ENCODE measurements around the gene ZFYVE28.
"Not testable (repeated sequence)": the region's sequence is repeated elsewhere in the genome, so short reads cannot be mapped to it uniquely, and the experiment has no call there.

ZFYVE28 gene

GRCh38 chr4:2417765-2418649, at the start of gene ZFYVE28:
ZFYVE28 (minus strand) TSS chr4:2418645; CDS start chr4:2418323, 322 bp downstream.
- no peak for FAIRE-seq

GRCh38 chr4:2465544-2465943, 47.1 kb upstream of the ZFYVE28 start:
- not testable (repeated sequence) for FAIRE-seq; DNase-seq (ENCODE audit: extremely low spot score, insufficient read length, low read depth)

More at GRCh38 chr4:2417765-2418649, at the start of gene ZFYVE28:
- no peak for DNase-seq (ENCODE audit: extremely low spot score, insufficient read length, low read depth)

- no peak for FAIRE-seq
- no peak for DNase-seq (ENCODE audit: extremely low spot score, insufficient read length, low read depth)
Observed at GRCh38 chr4:2465032-2465431, 46.6 kb upstream of the ZFYVE28 start.

- DNase-seq (ENCODE audit: extremely low spot score, insufficient read length, low read depth) (no peak), FAIRE-seq (no peak)
Observed at GRCh38 chr4:2462992-2463762, 44.7 kb upstream of the ZFYVE28 start.

- peak; percentile 82 for FAIRE-seq
- peak; percentile 63 for DNase-seq (ENCODE audit: extremely low spot score, insufficient read length, low read depth)
Observed at GRCh38 chr4:2462218-2462991, 44.0 kb upstream of the ZFYVE28 start.

- DNase-seq (ENCODE audit: extremely low spot score, insufficient read length, low read depth), result no peak
Observed at GRCh38 chr4:2461246-2461960, 43.0 kb upstream of the ZFYVE28 start.

GRCh38 chr4:2459589-2460349, 41.3 kb upstream of the ZFYVE28 start:
- FAIRE-seq, result no peak
- no peak for DNase-seq (ENCODE audit: extremely low spot score, insufficient read length, low read depth)

More at GRCh38 chr4:2461246-2461960, 43.0 kb upstream of the ZFYVE28 start:
- no peak for FAIRE-seq

GRCh38 chr4:2458546-2459491, 40.4 kb upstream of the ZFYVE28 start:
- DNase-seq (ENCODE audit: extremely low spot score, insufficient read length, low read depth) (no peak), FAIRE-seq (no peak)

- FAIRE-seq (no peak), DNase-seq (ENCODE audit: extremely low spot score, insufficient read length, low read depth) (no peak)
Observed at GRCh38 chr4:2457481-2458295, 39.2 kb upstream of the ZFYVE28 start.

- no peak for FAIRE-seq
- no peak for DNase-seq (ENCODE audit: extremely low spot score, insufficient read length, low read depth)
Observed at GRCh38 chr4:2451821-2452785, 33.7 kb upstream of the ZFYVE28 start.

- FAIRE-seq (no peak), DNase-seq (ENCODE audit: extremely low spot score, insufficient read length, low read depth) (no peak)
Observed at GRCh38 chr4:2451036-2451520, 32.6 kb upstream of the ZFYVE28 start.

GRCh38 chr4:2450394-2451035, 32.1 kb upstream of the ZFYVE28 start:
- no peak for FAIRE-seq
- DNase-seq (ENCODE audit: extremely low spot score, insufficient read length, low read depth), result no peak

GRCh38 chr4:2449511-2450392, 31.3 kb upstream of the ZFYVE28 start:
- no peak for FAIRE-seq

GRCh38 chr4:2449051-2449450, 30.6 kb upstream of the ZFYVE28 start:
- no peak for DNase-seq (ENCODE audit: extremely low spot score, insufficient read length, low read depth)
- no peak for FAIRE-seq

More at GRCh38 chr4:2449511-2450392, 31.3 kb upstream of the ZFYVE28 start:
- no peak for DNase-seq (ENCODE audit: extremely low spot score, insufficient read length, low read depth)
